ENCODE data around the gene TMEM31. TPM values are rescaled to one million over a fixed set of nuclear protein-coding genes. Genes with fewer than 3 reads are reported as not detected.

The TMEM31 gene
- total and polyA plus RNA-seq, 2 donors (not counting 3 experiments of a cell fraction or from before 2014, with no cell fraction given), result not detected

DNA sequence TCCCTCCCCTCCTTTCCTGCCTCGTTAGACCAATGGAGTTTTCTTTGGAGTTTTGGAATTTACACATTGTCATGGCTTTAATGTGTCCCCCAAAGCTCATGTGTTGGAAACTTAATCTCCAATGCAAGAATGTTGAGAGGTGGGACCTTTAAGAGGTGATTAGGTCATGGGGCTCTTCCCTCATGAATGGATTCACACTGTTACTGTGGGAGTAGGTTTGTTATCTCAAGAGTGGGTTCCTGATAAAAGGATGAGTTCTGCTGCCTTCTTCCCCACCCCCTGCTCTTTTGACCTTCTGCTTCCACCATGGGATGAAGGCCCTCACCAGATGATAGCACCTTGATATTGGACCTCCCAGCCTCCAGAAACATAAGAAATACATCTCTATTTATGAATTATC lies 41.0 kb upstream of the TMEM31 start:
- Histone ChIP-seq H3K36me3 (ENCODE audit: control insufficient read depth in 2 of 2, extremely low read depth in 1 of 2, insufficient read depth in 2 of 2, low read length in 2 of 2) (no peaks in the 10 kb centered on the region), H3K9ac (replicated peaks; ENCODE audit: extremely low read depth, insufficient read depth, low read length) (no peak overlapping the region), H3K27me3 (ENCODE audit: control insufficient read depth in 2 of 2, insufficient read depth in 2 of 2, low read length in 2 of 2) (no peaks in the 10 kb centered on the region), H3K79me2 (ENCODE audit: control insufficient read depth, insufficient read depth, low read length) (no peaks in the 10 kb centered on the region), H3K27ac (ENCODE audit: insufficient read depth, low read depth, low read length) (no peak overlapping the region), H3K9me3 (replicated peaks; ENCODE audit: control insufficient read depth, insufficient read depth, low read length) (no peaks in the 10 kb centered on the region), H3K4me2 (ENCODE audit: insufficient read depth, low read length) (no peak overlapping the region), H3K4me1 (ENCODE audit: control insufficient read depth, extremely low read depth, insufficient read depth, low read length) (no peaks in the 10 kb centered on the region), H2AFZ (ENCODE audit: low read depth, low read length) (no peak overlapping the region), H3K9me1 (replicated peaks; ENCODE audit: control insufficient read depth, extremely low read depth, insufficient read depth, low read length) (no peaks in the 10 kb centered on the region), H3K4me3 (replicated peaks in 1 of 3; ENCODE audit: insufficient read depth in 1 of 3, low read depth in 1 of 3, low read length in 3 of 3) (no peak overlapping the region), H4K20me1 (replicated peaks; ENCODE audit: control insufficient read depth, extremely low read depth, insufficient read depth, low read length) (no peaks in the 10 kb centered on the region)
- FAIRE-seq, result no peak
- CTCF ChIA-PET, result no interaction called here
- POLR2A ChIA-PET, result no interaction called here
- TF ChIP-seq POLR2A (IDR thresholded peaks at IDR 0.05; ENCODE audit: low read depth, low read length), result no peak
- no peak for TF ChIP-seq POLR2AphosphoS5 (IDR thresholded peaks at IDR 0.05; ENCODE audit: insufficient read depth, low read depth, low read length)
- no peak for TF ChIP-seq EZH2 (IDR thresholded peaks at IDR 0.05; ENCODE audit: borderline replicate concordance, low read depth, low read length, severe bottlenecking)
- no peak for TF ChIP-seq JUN (IDR thresholded peaks at IDR 0.05; ENCODE audit: borderline replicate concordance, insufficient read depth, insufficient read length, low read depth)
- TF ChIP-seq, protein P1, sequence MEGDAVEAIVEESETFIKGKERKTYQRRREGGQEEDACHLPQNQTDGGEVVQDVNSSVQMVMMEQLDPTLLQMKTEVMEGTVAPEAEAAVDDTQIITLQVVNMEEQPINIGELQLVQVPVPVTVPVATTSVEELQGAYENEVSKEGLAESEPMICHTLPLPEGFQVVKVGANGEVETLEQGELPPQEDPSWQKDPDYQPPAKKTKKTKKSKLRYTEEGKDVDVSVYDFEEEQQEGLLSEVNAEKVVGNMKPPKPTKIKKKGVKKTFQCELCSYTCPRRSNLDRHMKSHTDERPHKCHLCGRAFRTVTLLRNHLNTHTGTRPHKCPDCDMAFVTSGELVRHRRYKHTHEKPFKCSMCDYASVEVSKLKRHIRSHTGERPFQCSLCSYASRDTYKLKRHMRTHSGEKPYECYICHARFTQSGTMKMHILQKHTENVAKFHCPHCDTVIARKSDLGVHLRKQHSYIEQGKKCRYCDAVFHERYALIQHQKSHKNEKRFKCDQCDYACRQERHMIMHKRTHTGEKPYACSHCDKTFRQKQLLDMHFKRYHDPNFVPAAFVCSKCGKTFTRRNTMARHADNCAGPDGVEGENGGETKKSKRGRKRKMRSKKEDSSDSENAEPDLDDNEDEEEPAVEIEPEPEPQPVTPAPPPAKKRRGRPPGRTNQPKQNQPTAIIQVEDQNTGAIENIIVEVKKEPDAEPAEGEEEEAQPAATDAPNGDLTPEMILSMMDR (IDR thresholded peaks at IDR 0.05; ENCODE audit: extremely low read depth in 1 of 2, insufficient read depth in 1 of 2, low read depth in 1 of 2, low read length in 2 of 2), result no peak
- TF ChIP-seq, protein P2, sequence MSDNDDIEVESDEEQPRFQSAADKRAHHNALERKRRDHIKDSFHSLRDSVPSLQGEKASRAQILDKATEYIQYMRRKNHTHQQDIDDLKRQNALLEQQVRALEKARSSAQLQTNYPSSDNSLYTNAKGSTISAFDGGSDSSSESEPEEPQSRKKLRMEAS (IDR thresholded peaks at IDR 0.05; ENCODE audit: insufficient read depth, insufficient read length), result no peak
- TF ChIP-seq FOS (IDR thresholded peaks at IDR 0.05; ENCODE audit: borderline replicate concordance, insufficient read depth, low read length), result no peak
- TF ChIP-seq MYC (IDR thresholded peaks at IDR 0.05; ENCODE audit: low read depth, low read length), result no peak
- no peak for TF ChIP-seq GATA2 (IDR thresholded peaks at IDR 0.05; ENCODE audit: insufficient read depth, insufficient read length, low read depth, low read length)
- no peak for DNase-seq (ENCODE audit: low read depth, low spot score)
- BruUV-seq (replicated peaks), result no TSS peak
- dilution Hi-C loops (cut with MboI; ENCODE audit: extremely low pct_ligation_motif_present, low sequenced_read_pairs) (no loop called here), intact Hi-C loops (cut with micrococcal nuclease) (loop anchor here (5.0 kb wide), 1 partner anchor 82 kb away; the partner anchor contains the start of gene TCEAL4)
